GDM1 (cell line): ENCODE measurements around the gene ECE2.
"Not testable (repeated sequence)": the region's sequence is repeated elsewhere in the genome, so short reads cannot be mapped to it uniquely, and the experiment has no call there.

ENCODE experiments used
- DNase-seq: peaks from one replicate; lab custom pipeline; 2025; lab: John Stamatoyannopoulos, UW

ECE2 gene

GRCh38 chr3:184336547-184337398 lies 61.0 kb downstream of the ECE2 start:
- DNase-seq: no peak

GRCh38 chr3:184337399-184337714 lies 61.5 kb downstream of the ECE2 start, which contains the start of gene FAM131A:
Gene FAM131A, plus strand, starts transcription at chr3:184337600. Its CDS starts 31 bp downstream, at chr3:184337631.
- no peak for DNase-seq

GRCh38 chr3:184337981-184338380 lies 62.2 kb downstream of the ECE2 start:
- DNase-seq: no peak

- no peak for DNase-seq
Observed at GRCh38 chr3:184338511-184338945, 62.7 kb downstream of the ECE2 start.

- DNase-seq: no peak
Observed at GRCh38 chr3:184339001-184339400, 63.2 kb downstream of the ECE2 start.

- not testable (repeated sequence) for DNase-seq
Observed at GRCh38 chr3:184339451-184340135, 63.8 kb downstream of the ECE2 start.

GRCh38 chr3:184341925-184342324 lies 66.1 kb downstream of the ECE2 start:
- DNase-seq: no peak
